Stimulated activated CD4-positive, alpha-beta T cell treated with anti-CD3 and anti-CD28 coated beads, Interleukin-1b, Interleukin-23, amount 100 ng/mL, for 4 hours (primary cell): ENCODE measurements around the gene SLC44A2.

Experiments
- DNase-seq, 2 donors: peaks; one replicate each; pipeline ENCODE4 v3.0.0-alpha.2; 2020; ENCODE audit warnings: low read depth in 2 of 2

SLC44A2 gene

GRCh38 chr19:10682397-10683063 lies 57.2 kb downstream of the SLC44A2 start:
- DNase-seq: no peak

GRCh38 chr19:10683064-10683426 lies 57.7 kb downstream of the SLC44A2 start:
- no peak for DNase-seq

GRCh38 chr19:10683582-10683981 lies 58.2 kb downstream of the SLC44A2 start:
- DNase-seq: no peak

- DNase-seq: no peak
These were observed 59.9 kb downstream of the SLC44A2 start for GRCh38 chr19:10685210-10685609.

GRCh38 chr19:10686193-10686592 lies 60.8 kb downstream of the SLC44A2 start:
- no peak for DNase-seq

- no peak for DNase-seq
These were observed 61.5 kb downstream of the SLC44A2 start for GRCh38 chr19:10686661-10687517.

GRCh38 chr19:10687518-10688288 lies 62.4 kb downstream of the SLC44A2 start:
- no peak for DNase-seq

GRCh38 chr19:10688545-10689280 lies 63.4 kb downstream of the SLC44A2 start:
- no peak for DNase-seq

GRCh38 chr19:10690341-10690781 lies 65.0 kb downstream of the SLC44A2 start:
- no peak for DNase-seq

GRCh38 chr19:10691178-10691881 lies 66.0 kb downstream of the SLC44A2 start:
- DNase-seq: no peak

GRCh38 chr19:10691883-10692282 lies 66.5 kb downstream of the SLC44A2 start:
- DNase-seq: no peak

GRCh38 chr19:10692673-10693264 lies 67.4 kb downstream of the SLC44A2 start:
- DNase-seq: no peak
